ENCODE measurements around the gene CHI3L2. TPM values are rescaled to one million over a fixed set of nuclear protein-coding genes. Genes with fewer than 3 reads are reported as not detected.

CHI3L2 gene
- polyA plus RNA-seq, 1 donor from 2014 or later = not detected

GRCh38 chr1:111221633-111222291, 5.8 kb upstream of the CHI3L2 start:
- Histone ChIP-seq H3K27ac (ENCODE audit: low read length) (no peak overlapping the region), H3F3A (ENCODE audit: insufficient read depth, low read length, poor library complexity, severe bottlenecking) (no peaks in the 10 kb centered on the region), H3K9me2 (ENCODE audit: insufficient read depth, low read length) (no peaks in the 10 kb centered on the region), H3K36me3 (ENCODE audit: insufficient read depth, low read length) (no peaks in the 10 kb centered on the region), H3K9me3 (ENCODE audit: low read length) (no peaks in the 10 kb centered on the region), H3K27me3 (ENCODE audit: insufficient read depth, low read depth, low read length) (no peaks in the 10 kb centered on the region), H3K79me2 (replicated peaks; ENCODE audit: insufficient read depth, low read length) (no peaks in the 10 kb centered on the region), H2AFZ (ENCODE audit: low read depth, low read length) (no peak overlapping the region), H4K20me1 (ENCODE audit: insufficient read depth) (no peaks in the 10 kb centered on the region), H3K4me2 (ENCODE audit: low read length) (no peak overlapping the region), H3K4me3 (ENCODE audit: low read length) (no peak overlapping the region), H3K9ac (ENCODE audit: low read length) (no peak overlapping the region)
- TF ChIP-seq POLR2AphosphoS5 (IDR thresholded peaks at IDR 0.05) = no peak
- TF ChIP-seq RAD21 (conservative IDR thresholded peaks at IDR 0.05) = no peak
- TF ChIP-seq CTCF (IDR thresholded peaks at IDR 0.05; ENCODE audit: poor library complexity, severe bottlenecking) = no peak
- no peak for TF ChIP-seq SMC3 (conservative IDR thresholded peaks at IDR 0.05; ENCODE audit: poor library complexity)
- TF ChIP-seq, protein P1, sequence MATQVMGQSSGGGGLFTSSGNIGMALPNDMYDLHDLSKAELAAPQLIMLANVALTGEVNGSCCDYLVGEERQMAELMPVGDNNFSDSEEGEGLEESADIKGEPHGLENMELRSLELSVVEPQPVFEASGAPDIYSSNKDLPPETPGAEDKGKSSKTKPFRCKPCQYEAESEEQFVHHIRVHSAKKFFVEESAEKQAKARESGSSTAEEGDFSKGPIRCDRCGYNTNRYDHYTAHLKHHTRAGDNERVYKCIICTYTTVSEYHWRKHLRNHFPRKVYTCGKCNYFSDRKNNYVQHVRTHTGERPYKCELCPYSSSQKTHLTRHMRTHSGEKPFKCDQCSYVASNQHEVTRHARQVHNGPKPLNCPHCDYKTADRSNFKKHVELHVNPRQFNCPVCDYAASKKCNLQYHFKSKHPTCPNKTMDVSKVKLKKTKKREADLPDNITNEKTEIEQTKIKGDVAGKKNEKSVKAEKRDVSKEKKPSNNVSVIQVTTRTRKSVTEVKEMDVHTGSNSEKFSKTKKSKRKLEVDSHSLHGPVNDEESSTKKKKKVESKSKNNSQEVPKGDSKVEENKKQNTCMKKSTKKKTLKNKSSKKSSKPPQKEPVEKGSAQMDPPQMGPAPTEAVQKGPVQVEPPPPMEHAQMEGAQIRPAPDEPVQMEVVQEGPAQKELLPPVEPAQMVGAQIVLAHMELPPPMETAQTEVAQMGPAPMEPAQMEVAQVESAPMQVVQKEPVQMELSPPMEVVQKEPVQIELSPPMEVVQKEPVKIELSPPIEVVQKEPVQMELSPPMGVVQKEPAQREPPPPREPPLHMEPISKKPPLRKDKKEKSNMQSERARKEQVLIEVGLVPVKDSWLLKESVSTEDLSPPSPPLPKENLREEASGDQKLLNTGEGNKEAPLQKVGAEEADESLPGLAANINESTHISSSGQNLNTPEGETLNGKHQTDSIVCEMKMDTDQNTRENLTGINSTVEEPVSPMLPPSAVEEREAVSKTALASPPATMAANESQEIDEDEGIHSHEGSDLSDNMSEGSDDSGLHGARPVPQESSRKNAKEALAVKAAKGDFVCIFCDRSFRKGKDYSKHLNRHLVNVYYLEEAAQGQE (IDR thresholded peaks at IDR 0.05; ENCODE audit: borderline replicate concordance) = no peak
- no peak for TF ChIP-seq MXI1 (conservative IDR thresholded peaks at IDR 0.05; ENCODE audit: poor library complexity, severe bottlenecking)
- no peak for TF ChIP-seq TAF1 (IDR thresholded peaks at IDR 0.05; ENCODE audit: low read depth)

GRCh38 chr1:111222308-111223125, 5.0 kb upstream of the CHI3L2 start:
- no peaks in the 10 kb centered on the region for H3K9me3 ChIP-seq (ENCODE audit: low read length)
- no peaks in the 10 kb centered on the region for H3F3A ChIP-seq (ENCODE audit: insufficient read depth, low read length, poor library complexity, severe bottlenecking)
- no peaks in the 10 kb centered on the region for H3K79me2 ChIP-seq (replicated peaks; ENCODE audit: insufficient read depth, low read length)
- no peak overlapping the region for H3K4me2 ChIP-seq (ENCODE audit: low read length)
- H3K36me3 ChIP-seq (ENCODE audit: insufficient read depth, low read length) = no peaks in the 10 kb centered on the region
- H3K4me3 ChIP-seq (ENCODE audit: low read length) = no peak overlapping the region
- no peaks in the 10 kb centered on the region for H3K9me2 ChIP-seq (ENCODE audit: insufficient read depth, low read length)
- no peak overlapping the region for H2AFZ ChIP-seq (ENCODE audit: low read depth, low read length)
- no peaks in the 10 kb centered on the region for H3K27me3 ChIP-seq (ENCODE audit: insufficient read depth, low read depth, low read length)
- no peaks in the 10 kb centered on the region for H4K20me1 ChIP-seq (ENCODE audit: insufficient read depth)
- TF ChIP-seq SMC3 (conservative IDR thresholded peaks at IDR 0.05; ENCODE audit: poor library complexity) (peak; percentile 75), RAD21 (conservative IDR thresholded peaks at IDR 0.05) (peak; percentile 77), EP300 (conservative IDR thresholded peaks at IDR 0.05; ENCODE audit: poor library complexity, severe bottlenecking) (no peak), CTCF (IDR thresholded peaks at IDR 0.05; ENCODE audit: poor library complexity, severe bottlenecking) (peak; percentile 72)
- no peak overlapping the region for H3K27ac ChIP-seq (ENCODE audit: low read length)
- no peak overlapping the region for H3K9ac ChIP-seq (ENCODE audit: low read length)
